ENCODE data around the gene CROCC2.

Gene CROCC2

GRCh38 chr2:240946046-240946445 is 39.9 kb downstream of the CROCC2 start:
- no peak for DNase-seq

- DNase-seq, result no peak
Observed at GRCh38 chr2:240946654-240947053, 40.5 kb downstream of the CROCC2 start.

- DNase-seq, result no peak
Observed at GRCh38 chr2:240947176-240947575, 41.0 kb downstream of the CROCC2 start.

GRCh38 chr2:240947607-240948006 is 41.5 kb downstream of the CROCC2 start:
- no peak for DNase-seq

GRCh38 chr2:240948086-240948485 is 42.0 kb downstream of the CROCC2 start:
- no peak for DNase-seq

GRCh38 chr2:240948905-240949790 is 43.0 kb downstream of the CROCC2 start:
- DNase-seq, result no peak

- DNase-seq, result no peak
Observed at GRCh38 chr2:240949791-240950705, 43.9 kb downstream of the CROCC2 start.

- no peak for DNase-seq
Observed at GRCh38 chr2:240951045-240951594, 45.0 kb downstream of the CROCC2 start.

GRCh38 chr2:240952496-240953246 is 46.5 kb downstream of the CROCC2 start:
- no peak for DNase-seq

- no peak for DNase-seq
Observed at GRCh38 chr2:240953426-240954410, 47.6 kb downstream of the CROCC2 start.

GRCh38 chr2:240954436-240955305 is 48.5 kb downstream of the CROCC2 start:
- DNase-seq, result no peak

GRCh38 chr2:240955306-240956170 is 49.4 kb downstream of the CROCC2 start:
- DNase-seq, result no peak

GRCh38 chr2:240956171-240956934 is 50.2 kb downstream of the CROCC2 start:
- DNase-seq, result no peak

- DNase-seq, result no peak
Observed at GRCh38 chr2:240956935-240957655, 51.0 kb downstream of the CROCC2 start.

GRCh38 chr2:240957656-240958365 is 51.7 kb downstream of the CROCC2 start:
- no peak for DNase-seq

- no peak for DNase-seq
Observed at GRCh38 chr2:240958366-240959213, 52.5 kb downstream of the CROCC2 start.

Data from CD4-positive, alpha-beta T cell treated with Interleukin-1 beta for 1 hour (primary cell).